K562 (cell line): ENCODE data around the gene ILKAP. TPM values are rescaled to one million over a fixed set of nuclear protein-coding genes. Genes with fewer than 3 reads are reported as not detected.
A peak's percentile ranks its signal among the peaks of the same experiment; 100 is the strongest.

ENCODE experiments used
- ATAC-seq: fragments of 200-7000 bp; cut with Tn5 transposase; 3 replicates; pipeline ENCODE4 v1.9.1; 2020; ENCODE audit warnings: moderate library complexity
- BruUV-seq: library from RNA; stranded (reverse); fragments of 400-500 nt; replicated peaks from 2 replicates; lab custom pipeline; 2021; lab: Mats Ljungman, UMichigan
- CTCF ChIA-PET: fragments of 300-600 bp; formaldehyde crosslinking; extraction: SDS; loops from one replicate; lab custom pipeline; 2021; ENCODE audit warnings: low intra/inter-chr PET ratio; lab: Yijun Ruan, JAX
- POLR2A ChIA-PET: fragments of 300-600, 350-650 bp; sonication (Branson Sonifier 250); formaldehyde crosslinking; extraction: SDS; loops from one replicate; lab custom pipeline; 2021; ENCODE audit warnings: antibody characterized with exemption, inconsistent platforms; lab: Yijun Ruan, JAX
- DNase-seq, 4 experiments: peaks; one replicate each; pipeline versions ENCODE4 v3.0.0 to v3.0.0-alpha.2; 2011 to 2018; ENCODE audit warnings: low spot score in 3 of 4, mixed read lengths in 3 of 4; ENCODE audit errors: extremely low read depth in 1 of 4
- FAIRE-seq: peaks from 2 replicates; lab custom pipeline; 2011; peaks lifted over from hg19 to GRCh38; lab: Jason Lieb, UNC
- H2AFZ ChIP-seq: 2 replicates; pipeline ENCODE4 v1.6.0; 2011; ENCODE audit warnings: low read depth, low read length, control low read depth, inconsistent platforms
- H3K27ac ChIP-seq: fragments of 200-600 bp; 3 replicates; pipeline ENCODE4 v1.8.0; 2011; ENCODE audit warnings: low read depth, mild to moderate bottlenecking, control low read depth, inconsistent platforms, low read length, moderate library complexity, mixed read lengths; ENCODE audit errors: extremely low read depth
- H3K27me3 ChIP-seq, 2 experiments: fragments of 300-600 bp in 1 of 2; 2 replicates in 1 of 2; 3 replicates in 1 of 2; pipeline versions ENCODE4 v1.6.0 to v1.8.0; 2011; ENCODE audit warnings: inconsistent platforms in 2 of 2, low read length in 2 of 2, mild to moderate bottlenecking in 1 of 2, mixed read lengths in 1 of 2, moderate library complexity in 1 of 2; ENCODE audit not compliant: control insufficient read depth in 2 of 2, insufficient read depth in 2 of 2
- H3K36me3 ChIP-seq: fragments of 300-600 bp; 3 replicates; pipeline ENCODE4 v1.8.0; 2011; ENCODE audit warnings: mild to moderate bottlenecking, low read length, inconsistent platforms; ENCODE audit not compliant: control insufficient read depth, insufficient read depth
- H3K4me1 ChIP-seq, 2 experiments: fragments of 200-600 bp in 1 of 2; replicated peaks in 1 of 2; 2 replicates in 1 of 2; 3 replicates in 1 of 2; pipeline versions ENCODE4 v1.5.1 to v1.8.0; 2011; ENCODE audit warnings: inconsistent platforms in 2 of 2, low read length in 2 of 2, mild to moderate bottlenecking in 1 of 2, mixed read lengths in 1 of 2, moderate library complexity in 1 of 2; ENCODE audit not compliant: control insufficient read depth in 2 of 2, insufficient read depth in 2 of 2
- H3K4me2 ChIP-seq: 2 replicates; pipeline ENCODE4 v1.6.1; 2011; ENCODE audit warnings: low read length, control low read depth, inconsistent platforms, mixed read lengths; ENCODE audit not compliant: insufficient read depth
- H3K4me3 ChIP-seq: fragments of 200-600 bp; sonication (generic), shearing (Covaris generic); 2 replicates; pipeline ENCODE4 v1.5.1; 2016; ENCODE audit warnings: control low read depth, inconsistent platforms
- H3K79me2 ChIP-seq: fragments of 200-600 bp; 3 replicates; pipeline ENCODE4 v1.8.0; 2011; ENCODE audit warnings: low read length, inconsistent platforms; ENCODE audit not compliant: control insufficient read depth, insufficient read depth
- H3K9ac ChIP-seq, 2 experiments: 2 replicates each; pipeline versions ENCODE4 v1.6.0 to v1.6.1; 2011; ENCODE audit warnings: low read depth in 2 of 2, low read length in 2 of 2, control low read depth in 1 of 2, inconsistent platforms in 1 of 2, mild to moderate bottlenecking in 1 of 2, mixed read lengths in 1 of 2; ENCODE audit not compliant: insufficient read depth in 1 of 2
- H3K9me1 ChIP-seq: one replicate; pipeline ENCODE4 v1.6.0; 2011; ENCODE audit warnings: inconsistent platforms, mild to moderate bottlenecking, low read length, moderate library complexity; ENCODE audit not compliant: control insufficient read depth, insufficient read depth
- H3K9me3 ChIP-seq: replicated peaks from 2 replicates; pipeline ENCODE4 v1.5.1; 2011; ENCODE audit warnings: low read depth, low read length, inconsistent platforms; ENCODE audit not compliant: control insufficient read depth, insufficient read depth
- H4K20me1 ChIP-seq: replicated peaks from 2 replicates; pipeline ENCODE4 v1.6.1; 2011; ENCODE audit warnings: low read length, inconsistent platforms, mixed read lengths; ENCODE audit not compliant: control insufficient read depth, insufficient read depth
- CHD1 ChIP-seq: fragments of 200-600 bp; sonication (generic); IDR thresholded peaks from one replicate; pipeline ENCODE4 v1.6.1; 2012; ENCODE audit warnings: mild to moderate bottlenecking, moderate library complexity, low read length, inconsistent platforms
- GABPA ChIP-seq: fragments of 200-800 bp; sonication (Bioruptor generic); conservative IDR thresholded peaks from 2 replicates; pipeline ENCODE4 v1.6.1; 2016; ENCODE audit warnings: low read depth, missing genetic modification characterization, missing compliant biosample characterization
- HCFC1 ChIP-seq: IDR thresholded peaks from 2 replicates; pipeline ENCODE4 v1.6.1; 2012; ENCODE audit warnings: low read depth, low read length, improper control_type of control experiment
- HDGF ChIP-seq: fragments of 450-650 bp; IDR thresholded peaks from 2 replicates; pipeline ENCODE4 v1.6.1; 2016
- IFI16 ChIP-seq: fragments of 250-450 bp; sonication (Bioruptor Pico); IDR thresholded peaks from 2 replicates; pipeline ENCODE4 v2.1.2; 2022; ENCODE audit warnings: mild to moderate bottlenecking, inconsistent platforms
- KLF1 ChIP-seq: fragments of 450-650 bp; IDR thresholded peaks from 2 replicates; pipeline ENCODE4 v1.6.1; 2016; ENCODE audit warnings: missing genetic modification characterization, missing compliant biosample characterization
- MAX ChIP-seq: sonication (generic); formaldehyde crosslinking; IDR thresholded peaks from 2 replicates; pipeline ENCODE4 v1.9.0; 2022; ENCODE audit warnings: mild to moderate bottlenecking, missing genetic modification reagents
- NFE2L1 ChIP-seq: fragments of 450-650 bp; IDR thresholded peaks from 2 replicates; pipeline ENCODE4 v1.6.1; 2016; ENCODE audit warnings: missing genetic modification characterization, low read depth, mild to moderate bottlenecking, missing compliant biosample characterization, moderate library complexity, borderline replicate concordance
- NFIC ChIP-seq: fragments of 450-650 bp; IDR thresholded peaks from 2 replicates; pipeline ENCODE4 v1.6.1; 2017; ENCODE audit warnings: mild to moderate bottlenecking, inconsistent platforms
- SMARCA4 ChIP-seq: fragments of 450-650 bp; IDR thresholded peaks from 2 replicates; pipeline ENCODE4 v1.6.1; 2016
- SRSF3 ChIP-seq: fragments of 200-400 bp; formaldehyde crosslinking; IDR thresholded peaks from 2 replicates; pipeline ENCODE4 v1.6.1; 2016; ENCODE audit warnings: mild to moderate bottlenecking, low read length, moderate library complexity; ENCODE audit not compliant: insufficient read depth
- ZNF165 ChIP-seq: fragments of 250-450 bp; sonication (Bioruptor Pico); IDR thresholded peaks from 2 replicates; pipeline ENCODE4 v1.4.0; 2020; ENCODE audit warnings: borderline replicate concordance
- ZNF277 ChIP-seq: fragments of 250-450 bp; sonication (Bioruptor Pico); IDR thresholded peaks from 2 replicates; pipeline ENCODE4 v1.8.0; 2022; ENCODE audit warnings: inconsistent platforms, mild to moderate bottlenecking, moderate library complexity, borderline replicate concordance
- ZNF589 ChIP-seq: fragments of 200-800 bp; sonication (Bioruptor generic); IDR thresholded peaks from 2 replicates; pipeline ENCODE4 v1.6.1; 2016; ENCODE audit warnings: low read depth, missing genetic modification characterization, missing compliant biosample characterization
- WGBS: fragments of 100-300 bp; shearing (Covaris generic); methylation state at CpG from one replicate; pipeline ENCODE4 v1.1.6; 2016; ENCODE audit warnings: low coverage, mixed read lengths; ENCODE audit not compliant: insufficient coverage; ENCODE audit errors: missing lambda C conversion rate; 5-methylcytosine and 5-hydroxymethylcytosine counted together
- in situ Hi-C: fragments of 300-500 bp; cut with MboI; formaldehyde crosslinking; loops from 4 replicates; pipeline ENCODE4 v1.15.0; 2018; ENCODE audit warnings: inconsistent platforms, mixed read lengths
- intact Hi-C: fragments of 100-400 bp; cut with micrococcal nuclease; formaldehyde crosslinking; loops from 2 replicates; pipeline ENCODE4 v1.14.2; 2022
- polyA plus RNA-seq, 8 experiments: library from polyadenylated mRNA; depleted of rRNA in 4 of 8; stranded (reverse) in 5 of 8; unstranded in 3 of 8; fragments of >200 nt; fragmentation: Nextera tagmentation in 2 of 8; fragmentation: Illumina TruSeq in 1 of 8; extraction: Ambion mirVana in 2 of 8; extraction: Trizol in 1 of 8; gene quantifications; 2 replicates each; pipeline versions ENCODE4 v1.2.1 to v1.2.3, GENCODE V29; 2011 to 2014; ENCODE audit warnings: inconsistent platforms in 1 of 8, missing spikeins in 1 of 8
- total RNA-seq, 7 experiments: library from RNA; depleted of rRNA in 6 of 7; stranded (reverse); fragments of >200 nt in 6 of 7; fragmentation: Illumina TruSeq in 2 of 7; extraction: Trizol in 2 of 7; gene quantifications; 2 replicates each; pipeline versions ENCODE4 v1.2.1 to v1.2.3, GENCODE V29; 2011 to 2021; ENCODE audit warnings: low replicate concordance in 1 of 7

Gene ILKAP
- total and polyA plus RNA-seq, 9 of the 15 experiments (the other 6 are each of a cell fraction or from before 2014, with no cell fraction given), result 3.1 to 43.9 (median 20.7) TPM

GRCh38 chr2:238149841-238150572, 53.5 kb downstream of the ILKAP start:
- H3K4me1 ChIP-seq, result peaks cover 0 to 45% of the 10 kb centered on the region in 2 experiments; a peak in 4 of 5 replicates
- FAIRE-seq (no peak), ATAC-seq (no peak; the same call in 2 of the 3 replicates), DNase-seq (no peak)
- ChIA-PET POLR2A (interaction anchor here (1.3 kb wide), 1 partner anchor 167 kb away, joined by 3 read pairs; no protein-coding TSS in a partner anchor), CTCF (no interaction called here)
- no TSS peak for BruUV-seq
- H2AFZ ChIP-seq, result no peak overlapping the region
- no peaks in the 10 kb centered on the region for H3K9me1 ChIP-seq
- TF ChIP-seq NFIC (peak; percentile 70), SRSF3 (no peak)
- H3K4me3 ChIP-seq, result no peak overlapping the region
- no peaks in the 10 kb centered on the region for H4K20me1 ChIP-seq
- H3K79me2 ChIP-seq, result no peaks in the 10 kb centered on the region
- H3K36me3 ChIP-seq, result no peaks in the 10 kb centered on the region
- H3K27ac ChIP-seq, result no peak overlapping the region
- 0 out of 4 replicates have a peak overlapping the region, but pooled peaks of 1 of the 2 experiments have one; percentile 26 for H3K9ac ChIP-seq
- no peaks in the 10 kb centered on the region for H3K9me3 ChIP-seq
- H3K4me2 ChIP-seq, result no peak overlapping the region
- intact Hi-C loops, result no loop called here
- no peaks in the 10 kb centered on the region for H3K27me3 ChIP-seq
- in situ Hi-C loops, result no loop called here
- whole genome bisulfite sequencing, result 27% methylated on average over 7 of the region's 14 CpGs

- CTCF ChIA-PET, result no interaction called here
- no peak for TF ChIP-seq HDGF
- no peak for TF ChIP-seq KLF1 (tag)
- no peak for TF ChIP-seq IFI16 (CRISPR knock-in tag)
- TF ChIP-seq CHD1, result no peak
- TF ChIP-seq ZNF165, result no peak
- no peak for TF ChIP-seq MAX
- no peak for TF ChIP-seq GABPA
- no peak for TF ChIP-seq NFE2L1 (tag)
- no peak for TF ChIP-seq HCFC1
- no peak for TF ChIP-seq SMARCA4
- TF ChIP-seq ZNF589 (CRISPR knock-in tag), result no peak
- TF ChIP-seq ZNF277 (CRISPR knock-in tag), result no peak
- TF ChIP-seq, all 486 proteins: peak for 0
- BruUV-seq, result no TSS peak
- no peak for ATAC-seq
- H3K27me3 ChIP-seq, result no peaks in the 10 kb centered on the region
- H3K27ac ChIP-seq, result no peak overlapping the region
- in situ Hi-C loops, result no loop called here
- intact Hi-C loops, result no loop called here
- FAIRE-seq, result no peak
- WGBS, result 84% methylated on average over 8 of the region's 15 CpGs
- no peaks in the 10 kb centered on the region for H3K9me1 ChIP-seq
- H3K36me3 ChIP-seq, result no peaks in the 10 kb centered on the region
- H2AFZ ChIP-seq, result no peak overlapping the region
- no peak overlapping the region for H3K9ac ChIP-seq
- no peak for DNase-seq
- H4K20me1 ChIP-seq, result no peaks in the 10 kb centered on the region
- POLR2A ChIA-PET, result no interaction called here
- H3K79me2 ChIP-seq, result no peaks in the 10 kb centered on the region
- no peak overlapping the region for H3K4me2 ChIP-seq
- H3K4me1 ChIP-seq, result peaks cover 0 to 45% of the 10 kb centered on the region in 2 experiments; a peak in 4 of 5 replicates
- H3K4me3 ChIP-seq, result no peak overlapping the region
- no peaks in the 10 kb centered on the region for H3K9me3 ChIP-seq
These were observed 54.5 kb downstream of the ILKAP start for GRCh38 chr2:238148981-238149380.
